ENCODE measurements around the gene PICK1.

DNA sequence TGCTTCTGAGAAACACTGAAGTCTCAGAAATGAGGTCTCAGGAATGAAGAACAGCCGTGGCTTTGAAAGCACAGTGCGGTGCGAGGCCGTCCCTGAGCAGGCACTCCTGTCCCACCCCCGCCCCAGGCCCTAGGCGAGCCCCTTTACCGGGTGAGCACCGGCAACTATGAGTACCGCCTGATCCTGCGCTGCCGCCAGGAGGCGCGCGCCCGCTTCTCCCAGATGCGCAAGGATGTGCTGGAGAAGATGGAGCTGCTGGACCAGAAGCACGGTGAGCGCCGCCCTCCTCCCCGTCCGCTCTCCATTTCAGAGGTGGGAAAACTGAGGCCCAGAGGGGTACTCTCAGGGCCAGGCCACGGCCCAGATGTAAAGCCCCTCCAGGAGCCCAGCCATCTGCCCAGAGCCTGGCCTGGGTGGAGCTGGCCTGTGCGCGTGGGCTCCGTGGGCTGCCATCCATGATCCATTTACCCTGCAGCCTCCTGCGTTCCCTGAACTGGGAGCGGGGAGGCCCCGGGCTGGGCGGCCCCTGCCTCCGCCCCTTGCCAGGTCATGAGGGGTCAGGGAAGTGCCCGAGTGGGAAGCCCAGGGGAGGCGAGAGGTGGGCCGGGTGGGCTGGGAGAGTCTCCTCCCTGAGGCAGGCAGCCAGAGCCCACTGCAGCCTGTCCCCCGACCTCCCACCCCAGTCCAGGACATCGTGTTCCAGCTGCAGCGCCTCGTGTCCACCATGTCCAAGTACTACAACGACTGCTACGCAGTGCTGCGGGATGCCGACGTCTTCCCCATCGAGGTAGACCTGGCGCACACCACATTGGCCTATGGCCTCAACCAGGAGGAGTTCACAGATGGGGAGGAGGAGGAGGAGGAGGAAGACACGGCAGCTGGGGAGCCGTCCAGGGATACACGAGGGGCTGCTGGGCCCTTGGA is 17.2 kb downstream of the PICK1 start:
- no peak for TF ChIP-seq ZNF274 (IDR thresholded peaks at IDR 0.05; ENCODE audit: low read depth, low read length)
- no peak for TF ChIP-seq YY1 (IDR thresholded peaks at IDR 0.05; ENCODE audit: insufficient read depth, insufficient read length)
- TF ChIP-seq SUZ12 (IDR thresholded peaks at IDR 0.05; ENCODE audit: extremely low read depth, insufficient read depth, insufficient read length) = no peak
